Measurements from ENCODE around the gene MAML2.

The MAML2 gene

GRCh38 chr11:96311120-96311568, 31.9 kb downstream of the MAML2 start:
- TF ChIP-seq CTCF (IDR thresholded peaks at IDR 0.05) = no peak
- Histone ChIP-seq H3K27ac (no peak overlapping the region), H3K27me3 (no peaks in the 10 kb centered on the region), H3K9me3 (no peaks in the 10 kb centered on the region), H3K36me3 (no peaks in the 10 kb centered on the region), H3K4me3 (ENCODE audit: low read depth in 1 of 2, low read length in 1 of 2) (no peak overlapping the region), H3K4me1 (ENCODE audit: control insufficient read depth in 1 of 2, insufficient read depth in 1 of 2, low read depth in 1 of 2, low read length in 1 of 2) (peaks cover 18 to 22% of the 10 kb centered on the region in 2 experiments)

GRCh38 chr11:96310236-96310635, 32.8 kb downstream of the MAML2 start:
- Histone ChIP-seq H3K27ac (no peak overlapping the region), H3K4me3 (ENCODE audit: low read depth in 1 of 2, low read length in 1 of 2) (no peak overlapping the region), H3K27me3 (no peaks in the 10 kb centered on the region), H3K36me3 (no peaks in the 10 kb centered on the region), H3K4me1 (ENCODE audit: control insufficient read depth in 1 of 2, insufficient read depth in 1 of 2, low read depth in 1 of 2, low read length in 1 of 2) (peaks cover 18 to 22% of the 10 kb centered on the region in 2 experiments), H3K9me3 (no peaks in the 10 kb centered on the region)
- no peak for TF ChIP-seq CTCF (IDR thresholded peaks at IDR 0.05)

- Histone ChIP-seq H3K4me3 (ENCODE audit: low read depth in 1 of 2, low read length in 1 of 2) (no peak overlapping the region), H3K27ac (no peak overlapping the region), H3K4me1 (ENCODE audit: control insufficient read depth in 1 of 2, insufficient read depth in 1 of 2, low read depth in 1 of 2, low read length in 1 of 2) (peaks cover 14 to 18% of the 10 kb centered on the region in 2 experiments), H3K9me3 (no peaks in the 10 kb centered on the region), H3K36me3 (no peaks in the 10 kb centered on the region), H3K27me3 (no peaks in the 10 kb centered on the region)
- TF ChIP-seq CTCF (IDR thresholded peaks at IDR 0.05) = no peak
Observed at GRCh38 chr11:96309643-96310017, 33.4 kb downstream of the MAML2 start.

- Histone ChIP-seq H3K27me3 (no peaks in the 10 kb centered on the region), H3K4me3 (ENCODE audit: low read depth in 1 of 2, low read length in 1 of 2) (no peak overlapping the region), H3K9me3 (no peaks in the 10 kb centered on the region), H3K36me3 (no peaks in the 10 kb centered on the region), H3K27ac (peak overlapping the region; percentile 16), H3K4me1 (ENCODE audit: control insufficient read depth in 1 of 2, insufficient read depth in 1 of 2, low read depth in 1 of 2, low read length in 1 of 2) (peaks cover 9 to 13% of the 10 kb centered on the region in 2 experiments)
- no peak for TF ChIP-seq CTCF (IDR thresholded peaks at IDR 0.05)
Observed at GRCh38 chr11:96309016-96309642, 33.9 kb downstream of the MAML2 start.

- no peak overlapping the region for H3K27ac ChIP-seq
- no peak for TF ChIP-seq CTCF (IDR thresholded peaks at IDR 0.05)
- no peaks in the 10 kb centered on the region for H3K36me3 ChIP-seq
- no peaks in the 10 kb centered on the region for H3K4me1 ChIP-seq (ENCODE audit: control insufficient read depth in 1 of 2, insufficient read depth in 1 of 2, low read depth in 1 of 2, low read length in 1 of 2)
- no peaks in the 10 kb centered on the region for H3K9me3 ChIP-seq
- no peaks in the 10 kb centered on the region for H3K27me3 ChIP-seq
- H3K4me3 ChIP-seq (ENCODE audit: low read depth in 1 of 2, low read length in 1 of 2) = no peak overlapping the region
Observed at GRCh38 chr11:96307776-96308140, 35.2 kb downstream of the MAML2 start.
